ENCODE data around the gene LRSAM1. TPM values are rescaled to one million over a fixed set of nuclear protein-coding genes. Genes with fewer than 3 reads are reported as not detected.

Gene LRSAM1
- total and polyA plus RNA-seq, 9 of the 15 experiments (the other 6 are each of a cell fraction or from before 2014, with no cell fraction given) = 0.07 to 16.2 (median 4.7) TPM

DNA sequence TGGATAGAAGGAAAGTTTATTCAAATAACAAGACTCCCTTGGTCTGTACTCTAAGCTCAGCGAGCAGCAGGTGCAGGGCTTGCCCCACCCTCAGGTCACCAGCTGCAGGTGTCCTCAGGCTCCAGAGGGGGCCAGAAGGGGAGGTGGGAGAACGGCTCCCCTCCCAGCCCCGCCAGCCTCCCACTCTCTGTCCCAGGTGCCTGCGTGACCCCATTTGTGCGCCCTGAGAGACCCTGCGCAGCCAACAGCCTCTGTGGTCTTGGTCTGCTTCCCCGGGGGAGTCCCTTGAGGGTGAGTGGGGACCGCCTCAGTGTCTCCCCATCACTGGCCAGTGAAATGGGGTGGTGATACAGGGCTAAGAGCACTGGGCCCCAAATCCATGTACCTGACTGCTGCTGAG lies 98.4 kb downstream of the LRSAM1 start:
- POLR2A ChIA-PET = no interaction called here
- Histone ChIP-seq H3K9me3 (replicated peaks; ENCODE audit: control insufficient read depth, insufficient read depth, low read depth, low read length) (no peaks in the 10 kb centered on the region), H2AFZ (ENCODE audit: low read depth, low read length) (no peak overlapping the region), H3K4me3 (no peak overlapping the region), H4K20me1 (replicated peaks; ENCODE audit: control insufficient read depth, insufficient read depth, low read length) (0 out of 2 replicates have a peak, but pooled peaks cover 8% of the 10 kb centered on the region), H3K4me2 (ENCODE audit: insufficient read depth, low read length) (no peak overlapping the region), H3K9me1 (ENCODE audit: control insufficient read depth, insufficient read depth, low read length) (peaks cover 9% of the 10 kb centered on the region), H3K27me3 (ENCODE audit: control insufficient read depth in 2 of 2, insufficient read depth in 2 of 2, low read length in 2 of 2) (no peaks in the 10 kb centered on the region), H3K79me2 (ENCODE audit: control insufficient read depth, insufficient read depth, low read length) (peaks cover 53% of the 10 kb centered on the region), H3K9ac (ENCODE audit: insufficient read depth in 1 of 2, low read depth in 2 of 2, low read length in 2 of 2) (no peak overlapping the region), H3K36me3 (ENCODE audit: control insufficient read depth, insufficient read depth, low read length) (peaks cover 26% of the 10 kb centered on the region; the same call in 2 of the 3 replicates), H3K27ac (ENCODE audit: extremely low read depth, low read depth, low read length) (no peak overlapping the region), H3K4me1 (replicated peaks in 1 of 2; ENCODE audit: control insufficient read depth in 2 of 2, insufficient read depth in 2 of 2, low read length in 2 of 2) (peaks cover 17 to 31% of the 10 kb centered on the region in 2 experiments)
- intact Hi-C loops (cut with micrococcal nuclease) = no loop called here
- ATAC-seq (no peak), FAIRE-seq (no peak), DNase-seq (ENCODE audit: extremely low read depth in 1 of 4, low spot score in 3 of 4) (no peak)
- 86% methylated on average over 1 of the region's 8 CpGs for WGBS (ENCODE audit: insufficient coverage, low coverage, missing lambda C conversion rate)
- no TSS peak for BruUV-seq (replicated peaks)
- TF ChIP-seq ZNF174 (CRISPR knock-in tag; IDR thresholded peaks at IDR 0.05) (no peak), ARID1B (IDR thresholded peaks at IDR 0.05) (no peak), NONO (IDR thresholded peaks at IDR 0.05; ENCODE audit: low read depth in 2 of 2, low read length in 1 of 2) (no peak), U2AF1 (optimal IDR thresholded peaks at IDR 0.05; ENCODE audit: low read depth, low read length) (no peak), KLF13 (tag; IDR thresholded peaks at IDR 0.05; ENCODE audit: borderline replicate concordance, low read depth) (no peak), ZNF444 (CRISPR knock-in tag; IDR thresholded peaks at IDR 0.05) (no peak), FOXJ2 (tag; IDR thresholded peaks at IDR 0.05) (no peak), ZNF507 (tag; conservative IDR thresholded peaks at IDR 0.05) (no peak)
- TF ChIP-seq, protein P1, sequence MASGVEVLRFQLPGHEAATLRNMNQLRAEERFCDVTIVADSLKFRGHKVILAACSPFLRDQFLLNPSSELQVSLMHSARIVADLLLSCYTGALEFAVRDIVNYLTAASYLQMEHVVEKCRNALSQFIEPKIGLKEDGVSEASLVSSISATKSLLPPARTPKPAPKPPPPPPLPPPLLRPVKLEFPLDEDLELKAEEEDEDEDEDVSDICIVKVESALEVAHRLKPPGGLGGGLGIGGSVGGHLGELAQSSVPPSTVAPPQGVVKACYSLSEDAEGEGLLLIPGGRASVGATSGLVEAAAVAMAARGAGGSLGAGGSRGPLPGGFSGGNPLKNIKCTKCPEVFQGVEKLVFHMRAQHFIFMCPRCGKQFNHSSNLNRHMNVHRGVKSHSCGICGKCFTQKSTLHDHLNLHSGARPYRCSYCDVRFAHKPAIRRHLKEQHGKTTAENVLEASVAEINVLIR (CRISPR knock-in tag; IDR thresholded peaks at IDR 0.05) = no peak
- in situ Hi-C loops (cut with MboI) = no loop called here
- CTCF ChIA-PET (ENCODE audit: low intra/inter-chr PET ratio) = no interaction called here

Data from K562 (cell line).